ENCODE results near the gene HLA-F. TPM values are rescaled to one million over a fixed set of nuclear protein-coding genes. Genes with fewer than 3 reads are reported as not detected.

HLA-F gene
- total RNA-seq, 1 donor from 2014 or later, result not detected

DNA sequence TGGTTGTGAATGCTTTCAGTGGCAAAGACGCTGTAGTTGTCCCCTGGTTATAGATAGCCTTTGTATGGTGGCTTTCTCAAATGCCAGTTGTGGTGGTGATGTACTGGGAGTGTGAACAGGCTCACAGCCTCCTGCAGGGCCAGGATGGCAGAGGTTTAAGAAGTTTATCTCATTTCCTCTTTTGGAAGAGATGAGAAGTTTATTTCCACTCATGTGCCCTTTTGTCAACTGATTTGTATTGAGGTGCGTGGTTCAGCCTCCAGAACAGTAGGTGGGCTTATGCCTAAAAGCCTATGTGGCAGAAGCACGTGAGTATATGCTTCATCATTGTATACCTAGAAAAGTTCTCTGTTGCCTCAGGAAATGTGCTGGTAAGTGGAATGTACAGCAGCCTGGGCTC, 28.6 kb upstream of the HLA-F start:
- Mint-ChIP-seq H3K4me1 (ENCODE audit: low read depth) (no peaks in the 10 kb centered on the region), H3K27ac (no peak overlapping the region), H3K4me3 (ENCODE audit: low read depth) (no peak overlapping the region), H3K9me3 (ENCODE audit: low read depth) (peaks cover 4% of the 10 kb centered on the region), H3K27me3 (no peaks in the 10 kb centered on the region), H3K36me3 (ENCODE audit: insufficient read depth) (no peaks in the 10 kb centered on the region)
- no peak for DNase-seq (ENCODE audit: low spot score, unreplicated experiment)
- TF ChIP-seq, protein P1, sequence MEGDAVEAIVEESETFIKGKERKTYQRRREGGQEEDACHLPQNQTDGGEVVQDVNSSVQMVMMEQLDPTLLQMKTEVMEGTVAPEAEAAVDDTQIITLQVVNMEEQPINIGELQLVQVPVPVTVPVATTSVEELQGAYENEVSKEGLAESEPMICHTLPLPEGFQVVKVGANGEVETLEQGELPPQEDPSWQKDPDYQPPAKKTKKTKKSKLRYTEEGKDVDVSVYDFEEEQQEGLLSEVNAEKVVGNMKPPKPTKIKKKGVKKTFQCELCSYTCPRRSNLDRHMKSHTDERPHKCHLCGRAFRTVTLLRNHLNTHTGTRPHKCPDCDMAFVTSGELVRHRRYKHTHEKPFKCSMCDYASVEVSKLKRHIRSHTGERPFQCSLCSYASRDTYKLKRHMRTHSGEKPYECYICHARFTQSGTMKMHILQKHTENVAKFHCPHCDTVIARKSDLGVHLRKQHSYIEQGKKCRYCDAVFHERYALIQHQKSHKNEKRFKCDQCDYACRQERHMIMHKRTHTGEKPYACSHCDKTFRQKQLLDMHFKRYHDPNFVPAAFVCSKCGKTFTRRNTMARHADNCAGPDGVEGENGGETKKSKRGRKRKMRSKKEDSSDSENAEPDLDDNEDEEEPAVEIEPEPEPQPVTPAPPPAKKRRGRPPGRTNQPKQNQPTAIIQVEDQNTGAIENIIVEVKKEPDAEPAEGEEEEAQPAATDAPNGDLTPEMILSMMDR (IDR thresholded peaks at IDR 0.05; ENCODE audit: unreplicated experiment), result no peak

DNA sequence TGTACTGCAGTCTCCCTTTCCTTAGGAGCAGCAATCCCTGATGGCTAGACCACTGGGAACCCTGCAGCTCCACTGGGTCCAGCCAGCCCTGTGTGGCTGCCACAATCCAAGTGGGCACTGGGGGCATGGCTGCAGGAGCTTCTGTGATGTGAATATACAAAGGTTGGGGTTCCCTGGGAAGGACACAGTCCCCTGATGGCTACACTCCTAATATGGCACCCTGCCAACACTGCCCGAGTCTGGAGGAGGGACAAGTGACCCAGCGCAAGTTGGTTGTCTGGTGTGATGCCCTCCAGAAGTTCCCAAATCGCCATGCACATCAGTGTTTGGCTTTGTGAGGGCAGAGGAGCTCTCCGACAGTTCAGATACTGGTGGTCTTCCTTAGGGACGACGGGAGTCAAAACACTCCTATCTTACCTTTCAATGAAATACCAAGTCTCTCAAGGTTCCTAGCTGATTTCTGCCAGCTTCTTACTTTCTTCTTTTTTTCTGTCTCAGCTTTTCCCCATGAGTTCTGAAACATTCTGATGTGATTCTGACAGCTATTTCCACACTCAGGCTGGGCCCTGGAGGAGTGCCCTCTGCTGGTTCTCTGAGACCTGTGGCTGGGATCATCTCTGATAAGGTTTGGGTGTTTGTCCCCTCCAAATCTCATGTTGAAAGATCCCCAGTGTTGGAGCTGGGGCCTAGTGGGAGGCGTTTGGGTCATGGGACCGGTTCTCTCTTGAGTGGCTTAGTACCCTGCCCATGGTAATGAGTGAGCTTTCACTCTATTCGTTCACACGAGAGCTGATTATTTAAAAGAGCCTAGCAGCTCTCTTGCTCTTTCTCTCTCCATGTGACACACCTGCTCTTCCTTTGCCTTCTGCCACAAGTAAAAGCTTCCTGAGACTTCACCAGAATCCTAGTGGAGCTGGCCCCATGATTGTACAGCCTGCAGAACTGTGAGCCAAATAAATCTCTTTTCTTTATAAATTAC, 26.8 kb upstream of the HLA-F start:
- H3K9me3 Mint-ChIP-seq (ENCODE audit: low read depth), result peaks cover 4% of the 10 kb centered on the region
- H3K27ac Mint-ChIP-seq, result no peak overlapping the region
- H3K27me3 Mint-ChIP-seq, result no peaks in the 10 kb centered on the region
- H3K36me3 Mint-ChIP-seq (ENCODE audit: insufficient read depth), result no peaks in the 10 kb centered on the region
- no peak overlapping the region for H3K4me3 Mint-ChIP-seq (ENCODE audit: low read depth)
- no peak for DNase-seq (ENCODE audit: low spot score, unreplicated experiment)
- no peaks in the 10 kb centered on the region for H3K4me1 Mint-ChIP-seq (ENCODE audit: low read depth)
- TF ChIP-seq, protein P1 (IDR thresholded peaks at IDR 0.05; ENCODE audit: unreplicated experiment), result peak; percentile 52

DNA sequence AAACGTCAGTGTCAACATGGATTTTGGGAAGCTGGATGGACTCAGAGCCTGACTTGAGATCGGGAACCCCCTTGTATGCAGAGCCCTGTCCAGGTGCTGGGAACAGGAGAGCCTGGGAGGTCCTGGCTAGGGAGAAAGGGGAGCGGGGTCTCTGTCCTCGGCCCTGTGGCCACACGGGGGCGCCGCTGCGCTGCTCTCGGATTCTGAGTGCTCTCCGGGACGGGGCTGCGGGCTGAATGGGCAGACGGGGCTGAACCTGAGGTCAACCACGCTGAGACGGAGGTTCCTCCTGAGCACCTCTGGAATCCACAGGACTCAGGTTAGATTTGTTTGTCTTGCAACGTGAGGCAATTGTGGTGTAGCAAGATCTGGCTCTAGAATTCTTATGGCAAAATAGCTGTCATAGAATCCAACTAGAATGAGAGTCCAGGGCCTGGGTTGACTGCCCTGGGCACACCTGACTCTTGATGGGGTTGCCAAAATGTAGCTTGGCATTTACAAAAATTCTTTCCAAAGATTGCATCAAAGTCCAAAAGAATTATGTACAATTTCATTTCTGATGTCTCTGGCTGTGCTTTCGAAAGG, 20.6 kb upstream of the HLA-F start:
- DNase-seq (ENCODE audit: low spot score, unreplicated experiment), result peak; percentile 65
- peaks cover 54% of the 10 kb centered on the region for H3K27me3 Mint-ChIP-seq
- no peak overlapping the region for H3K27ac Mint-ChIP-seq

DNA sequence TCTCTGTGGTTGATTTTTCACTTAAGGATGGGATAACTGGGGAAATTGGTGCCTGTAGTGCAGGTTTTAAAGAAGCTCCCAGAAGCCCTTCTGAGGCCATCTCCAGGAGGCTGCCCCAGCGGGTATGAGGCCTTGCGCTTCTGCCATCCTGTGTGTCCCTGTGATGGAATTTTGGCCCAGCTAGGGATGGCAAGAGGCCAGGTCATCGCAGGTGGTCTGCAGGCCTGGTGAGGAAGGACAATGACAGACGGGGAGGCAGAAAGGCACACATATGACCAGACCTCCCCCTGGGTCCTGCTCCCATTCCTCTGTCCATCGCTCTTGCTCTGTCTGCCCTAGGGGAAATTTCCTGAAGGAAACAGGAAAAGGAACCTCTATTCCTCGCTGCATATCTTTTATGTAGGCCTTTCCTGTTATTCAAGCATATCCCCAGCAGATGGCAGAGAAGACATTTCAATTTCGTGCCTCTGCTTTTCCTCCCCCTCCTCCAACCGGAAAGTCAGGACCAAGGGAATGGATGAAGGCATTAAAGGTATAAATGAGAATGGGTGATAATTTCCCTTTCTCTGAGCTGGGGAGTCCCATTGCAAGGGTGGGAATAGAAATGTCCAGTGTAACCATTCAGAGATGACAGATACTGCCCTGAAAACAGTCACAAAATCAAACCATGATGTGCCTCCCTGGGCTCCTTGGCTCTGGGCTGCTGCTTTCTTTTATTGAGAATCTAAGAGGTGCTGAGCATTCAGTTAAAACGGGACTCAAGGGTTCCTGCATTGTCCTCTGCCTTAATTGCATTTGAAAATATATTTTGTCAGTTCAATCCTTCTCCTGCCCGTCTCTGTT, 17.6 kb upstream of the HLA-F start:
- Mint-ChIP-seq H3K9me3 (ENCODE audit: low read depth) (no peaks in the 10 kb centered on the region), H3K27me3 (peaks cover 76% of the 10 kb centered on the region), H3K27ac (no peak overlapping the region), H3K4me3 (ENCODE audit: low read depth) (no peak overlapping the region), H3K36me3 (ENCODE audit: insufficient read depth) (no peaks in the 10 kb centered on the region), H3K4me1 (ENCODE audit: low read depth) (no peaks in the 10 kb centered on the region)
- DNase-seq (ENCODE audit: low spot score, unreplicated experiment), result no peak
- TF ChIP-seq, protein P1 (IDR thresholded peaks at IDR 0.05; ENCODE audit: unreplicated experiment), result peak; percentile 60

More for the DNA sequence above, 20.6 kb upstream of the HLA-F start:
- H3K4me3 Mint-ChIP-seq (ENCODE audit: low read depth), result no peak overlapping the region
- H3K36me3 Mint-ChIP-seq (ENCODE audit: insufficient read depth), result no peaks in the 10 kb centered on the region
- H3K4me1 Mint-ChIP-seq (ENCODE audit: low read depth), result no peaks in the 10 kb centered on the region
- TF ChIP-seq, protein P1 (IDR thresholded peaks at IDR 0.05; ENCODE audit: unreplicated experiment), result peak; percentile 77
- H3K9me3 Mint-ChIP-seq (ENCODE audit: low read depth), result no peaks in the 10 kb centered on the region

Data from progenitor cell of endocrine pancreas (in vitro differentiated cells).